ENCODE measurements around the gene NMRK1.

NMRK1 gene

GRCh38 chr9:75087824-75088645, at the start of gene NMRK1, which contains the start of gene OSTF1 (continued):
- TF ChIP-seq ZNF624 (tag by site-specific recombination; IDR thresholded peaks at IDR 0.05), result no peak
- no peak for TF ChIP-seq ZBTB17 (tag by site-specific recombination; IDR thresholded peaks at IDR 0.05)
- no peak for TF ChIP-seq ZNF791 (tag by site-specific recombination; IDR thresholded peaks at IDR 0.05)
- TF ChIP-seq ZNF174 (tag by site-specific recombination; IDR thresholded peaks at IDR 0.05), result no peak
- no peak for TF ChIP-seq WT1 (tag by site-specific recombination; IDR thresholded peaks at IDR 0.05)
- no peak for TF ChIP-seq ZFP37 (tag by site-specific recombination; IDR thresholded peaks at IDR 0.05)
- peak; percentile 50; the same call in 1 of the 2 replicates for TF ChIP-seq KLF7 (tag by site-specific recombination; IDR thresholded peaks at IDR 0.05; ENCODE audit: borderline replicate concordance)
- TF ChIP-seq PATZ1 (tag by site-specific recombination; IDR thresholded peaks at IDR 0.05), result peak; percentile 77
- no peak for TF ChIP-seq KLF17 (tag by site-specific recombination; IDR thresholded peaks at IDR 0.05)
- no peak for TF ChIP-seq YY2 (tag by site-specific recombination; IDR thresholded peaks at IDR 0.05)
- TF ChIP-seq ZNF350 (tag by site-specific recombination; IDR thresholded peaks at IDR 0.05), result no peak
- no peak for TF ChIP-seq ZNF48 (tag by site-specific recombination; IDR thresholded peaks at IDR 0.05)
- no peak for TF ChIP-seq ZNF426 (tag by site-specific recombination; IDR thresholded peaks at IDR 0.05)
- no peak for TF ChIP-seq ZNF707 (tag by site-specific recombination; IDR thresholded peaks at IDR 0.05)
- no peak for TF ChIP-seq ZNF777 (tag by site-specific recombination; IDR thresholded peaks at IDR 0.05; ENCODE audit: borderline replicate concordance)
- TF ChIP-seq ZNF785 (tag by site-specific recombination; IDR thresholded peaks at IDR 0.05), result no peak
- 0 out of 2 replicates have a peak, but pooled peaks have one; percentile 8 for TF ChIP-seq KLF10 (tag by site-specific recombination; IDR thresholded peaks at IDR 0.05)
- no peak for TF ChIP-seq GLI2 (tag by site-specific recombination; IDR thresholded peaks at IDR 0.05; ENCODE audit: borderline replicate concordance, low read depth)
- peak; percentile 32; the same call in 1 of the 2 replicates for TF ChIP-seq KLF9 (tag by site-specific recombination; IDR thresholded peaks at IDR 0.05; ENCODE audit: low read depth)
- no peak for TF ChIP-seq BCL11A (tag by site-specific recombination; IDR thresholded peaks at IDR 0.05; ENCODE audit: low read depth)
- TF ChIP-seq ZNF146 (tag by site-specific recombination; IDR thresholded peaks at IDR 0.05), result no peak
- no peak for TF ChIP-seq ZNF473 (tag by site-specific recombination; IDR thresholded peaks at IDR 0.05)
- TF ChIP-seq ZNF391 (tag by site-specific recombination; IDR thresholded peaks at IDR 0.05; ENCODE audit: borderline replicate concordance, low read depth), result 0 out of 2 replicates have a peak, but pooled peaks have one; percentile 17
- no peak for TF ChIP-seq ZNF701 (tag by site-specific recombination; IDR thresholded peaks at IDR 0.05)
- TF ChIP-seq ZNF76 (tag by site-specific recombination; IDR thresholded peaks at IDR 0.05; ENCODE audit: borderline replicate concordance, low read depth), result no peak
- no peak for TF ChIP-seq ZNF670 (tag by site-specific recombination; IDR thresholded peaks at IDR 0.05; ENCODE audit: low read depth)
- no peak for TF ChIP-seq PRDM1 (tag by site-specific recombination; IDR thresholded peaks at IDR 0.05)
- TF ChIP-seq ZNF10 (tag by site-specific recombination; IDR thresholded peaks at IDR 0.05), result peak; percentile 45; the same call in 1 of the 2 replicates
- TF ChIP-seq ZNF266 (tag by site-specific recombination; IDR thresholded peaks at IDR 0.05; ENCODE audit: low read depth), result no peak
- TF ChIP-seq ZNF16 (tag by site-specific recombination; IDR thresholded peaks at IDR 0.05; ENCODE audit: low read depth), result no peak
- TF ChIP-seq ZNF639 (tag by site-specific recombination; IDR thresholded peaks at IDR 0.05), result no peak
- TF ChIP-seq ZBTB10 (tag by site-specific recombination; IDR thresholded peaks at IDR 0.05), result peak; percentile 52; the same call in 1 of the 2 replicates
- no peak for TF ChIP-seq ELK4 (IDR thresholded peaks at IDR 0.05; ENCODE audit: borderline replicate concordance, low read depth, low read length)

Measured in HEK293 (cell line).